HG02870 (cell line): ENCODE data around the gene AKAP5.
"Not testable (repeated sequence)": the region's sequence is repeated elsewhere in the genome, so short reads cannot be mapped to it uniquely, and the experiment has no call there.

Source experiments
- ATAC-seq: cut with Tn5 transposase; IDR thresholded peaks from one replicate; pipeline ENCODE4 v1.9.1; 2021; ENCODE audit warnings: mild to moderate bottlenecking, moderate library complexity; ENCODE audit not compliant: unreplicated experiment

The AKAP5 gene

GRCh38 chr14:64501411-64502171 is 36.3 kb downstream of the AKAP5 start:
- ATAC-seq: no peak

GRCh38 chr14:64502456-64502855 is 37.2 kb downstream of the AKAP5 start:
- ATAC-seq: no peak

GRCh38 chr14:64502887-64503433 is 37.7 kb downstream of the AKAP5 start:
- peak; percentile 0 for ATAC-seq

- peak; percentile 54 for ATAC-seq
These were observed 38.4 kb downstream of the AKAP5 start, which contains the start of gene ZBTB25 for GRCh38 chr14:64503434-64504309. Gene ZBTB25, minus strand, starts transcription at chr14:64503838. Its CDS starts 13,305 bp downstream, at chr14:64490533.

GRCh38 chr14:64504310-64504896 is 39.1 kb downstream of the AKAP5 start, which contains the start of gene ZBTB1:
Gene ZBTB1, plus strand, starts transcription at chr14:64504770. Its CDS starts 16,735 bp downstream, at chr14:64521505.
- ATAC-seq: peak; percentile 16

- ATAC-seq: peak; percentile 22
These were observed 39.8 kb downstream of the AKAP5 start for GRCh38 chr14:64504897-64505794.

GRCh38 chr14:64506721-64507120 is 41.4 kb downstream of the AKAP5 start:
- no peak for ATAC-seq

- ATAC-seq: no peak
These were observed 42.3 kb downstream of the AKAP5 start for GRCh38 chr14:64507376-64508156.

- peak; percentile 28 for ATAC-seq
These were observed 43.0 kb downstream of the AKAP5 start for GRCh38 chr14:64508215-64508776.

GRCh38 chr14:64509036-64509435 is 43.7 kb downstream of the AKAP5 start:
- no peak for ATAC-seq

- no peak for ATAC-seq
These were observed 45.7 kb downstream of the AKAP5 start for GRCh38 chr14:64510825-64511671.

GRCh38 chr14:64513271-64513670 is 48.0 kb downstream of the AKAP5 start:
- ATAC-seq: no peak

GRCh38 chr14:64515053-64515452 is 49.8 kb downstream of the AKAP5 start:
- no peak for ATAC-seq

- no peak for ATAC-seq
These were observed 51.7 kb downstream of the AKAP5 start for GRCh38 chr14:64516969-64517368.

GRCh38 chr14:64517667-64518066 is 52.4 kb downstream of the AKAP5 start:
- not testable (repeated sequence) for ATAC-seq

GRCh38 chr14:64518229-64518628 is 52.9 kb downstream of the AKAP5 start:
- ATAC-seq: no peak

GRCh38 chr14:64520699-64521098 is 55.4 kb downstream of the AKAP5 start:
- ATAC-seq: no peak
